ENCODE measurements around the gene ZDHHC11.

DNA sequence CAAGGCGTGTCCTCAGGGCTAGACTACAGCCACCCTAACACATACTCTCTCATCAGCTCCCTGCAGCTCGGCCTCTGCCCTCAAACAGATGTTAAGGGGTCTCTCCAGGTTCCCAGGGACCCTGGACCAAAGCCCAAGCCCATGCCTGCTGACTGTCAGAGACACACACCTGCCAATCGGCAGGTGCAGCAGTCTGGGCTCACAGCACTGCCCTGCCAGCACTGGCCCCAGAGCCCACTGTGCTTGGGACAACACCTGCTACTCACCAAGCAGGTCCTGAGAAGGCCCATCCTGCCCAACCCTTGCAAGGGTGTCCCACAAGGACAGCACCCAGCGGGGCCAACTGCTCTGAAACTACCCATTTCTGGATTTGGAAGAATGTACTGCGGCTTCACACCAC is 20.2 kb upstream of the ZDHHC11 start:
- TF ChIP-seq POLR2A (IDR thresholded peaks at IDR 0.05; ENCODE audit: low read depth, low read length) = no peak
- no peak for TF ChIP-seq RAD21 (IDR thresholded peaks at IDR 0.05; ENCODE audit: low read length)
- no peak for TF ChIP-seq MXI1 (IDR thresholded peaks at IDR 0.05; ENCODE audit: borderline replicate concordance, low read depth, low read length)
- TF ChIP-seq, protein P1, sequence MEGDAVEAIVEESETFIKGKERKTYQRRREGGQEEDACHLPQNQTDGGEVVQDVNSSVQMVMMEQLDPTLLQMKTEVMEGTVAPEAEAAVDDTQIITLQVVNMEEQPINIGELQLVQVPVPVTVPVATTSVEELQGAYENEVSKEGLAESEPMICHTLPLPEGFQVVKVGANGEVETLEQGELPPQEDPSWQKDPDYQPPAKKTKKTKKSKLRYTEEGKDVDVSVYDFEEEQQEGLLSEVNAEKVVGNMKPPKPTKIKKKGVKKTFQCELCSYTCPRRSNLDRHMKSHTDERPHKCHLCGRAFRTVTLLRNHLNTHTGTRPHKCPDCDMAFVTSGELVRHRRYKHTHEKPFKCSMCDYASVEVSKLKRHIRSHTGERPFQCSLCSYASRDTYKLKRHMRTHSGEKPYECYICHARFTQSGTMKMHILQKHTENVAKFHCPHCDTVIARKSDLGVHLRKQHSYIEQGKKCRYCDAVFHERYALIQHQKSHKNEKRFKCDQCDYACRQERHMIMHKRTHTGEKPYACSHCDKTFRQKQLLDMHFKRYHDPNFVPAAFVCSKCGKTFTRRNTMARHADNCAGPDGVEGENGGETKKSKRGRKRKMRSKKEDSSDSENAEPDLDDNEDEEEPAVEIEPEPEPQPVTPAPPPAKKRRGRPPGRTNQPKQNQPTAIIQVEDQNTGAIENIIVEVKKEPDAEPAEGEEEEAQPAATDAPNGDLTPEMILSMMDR (conservative IDR thresholded peaks at IDR 0.05; ENCODE audit: low read depth, low read length) = no peak
- TF ChIP-seq BHLHE40 (IDR thresholded peaks at IDR 0.05; ENCODE audit: low read depth, low read length) = no peak
